ENCODE data around the gene SAMD15.
A peak's percentile ranks its signal among the peaks of the same experiment; 100 is the strongest.
"Not testable (repeated sequence)": the region's sequence is repeated elsewhere in the genome, so short reads cannot be mapped to it uniquely, and the experiment has no call there.

SAMD15 gene

DNA sequence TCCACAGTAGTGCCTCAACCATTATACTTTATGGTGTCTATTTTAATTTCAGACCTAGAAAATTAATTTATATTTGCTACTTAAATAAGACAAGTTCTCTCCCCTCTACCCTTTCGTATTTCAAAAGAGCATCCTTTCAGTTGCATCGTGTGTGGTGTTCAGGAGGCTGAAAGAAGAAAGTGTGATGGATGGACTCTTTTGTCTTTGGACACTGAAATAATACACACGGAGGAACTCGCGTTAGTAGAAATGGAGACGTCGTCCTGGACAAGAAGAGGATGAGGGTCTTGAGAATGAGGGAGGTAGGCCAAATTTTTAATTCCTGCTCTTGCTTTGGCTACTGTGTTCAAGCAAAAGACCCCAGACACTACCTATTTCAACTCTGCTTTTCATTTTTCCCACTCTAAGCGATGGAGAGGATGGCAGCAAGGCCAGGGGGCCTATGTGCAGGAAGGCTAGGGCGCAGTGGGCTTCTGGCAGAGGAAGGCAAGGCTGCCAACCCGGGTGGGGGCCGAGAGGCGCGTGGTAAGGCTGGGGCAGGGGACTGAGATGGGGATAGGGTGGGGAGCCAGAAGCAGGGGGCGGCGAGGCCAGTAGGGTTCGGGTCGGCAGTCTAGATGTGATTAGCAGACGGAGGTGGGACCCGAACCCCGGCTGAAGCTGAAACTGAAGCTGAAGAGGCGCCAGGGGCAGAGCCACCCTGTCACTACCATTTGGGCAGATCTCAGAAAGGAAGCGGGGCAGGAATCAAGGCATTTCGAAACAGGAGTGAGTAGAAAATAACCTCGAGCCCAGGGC is 1.0 kb upstream of the SAMD15 start:
- DNase-seq (ENCODE audit: low spot score) = peak; percentile 57

DNA sequence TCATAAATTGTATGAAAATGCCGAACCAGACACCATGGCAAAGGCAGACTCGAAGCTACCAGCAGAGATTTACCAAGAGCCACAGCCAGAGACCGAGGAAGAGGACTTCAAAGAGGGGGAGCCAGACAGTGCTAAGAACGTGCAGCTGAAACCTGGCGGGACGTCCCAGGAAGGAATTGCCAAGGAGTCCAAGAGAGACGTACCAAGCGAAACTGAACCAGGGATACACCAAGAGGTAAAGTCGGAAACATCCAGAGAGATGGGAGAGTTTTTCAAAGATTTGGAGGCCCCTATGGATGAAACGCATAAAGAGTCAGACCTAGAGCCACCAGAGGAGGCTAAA is 294 bp downstream of the SAMD15 start:
- DNase-seq (ENCODE audit: low spot score) = no peak

DNA sequence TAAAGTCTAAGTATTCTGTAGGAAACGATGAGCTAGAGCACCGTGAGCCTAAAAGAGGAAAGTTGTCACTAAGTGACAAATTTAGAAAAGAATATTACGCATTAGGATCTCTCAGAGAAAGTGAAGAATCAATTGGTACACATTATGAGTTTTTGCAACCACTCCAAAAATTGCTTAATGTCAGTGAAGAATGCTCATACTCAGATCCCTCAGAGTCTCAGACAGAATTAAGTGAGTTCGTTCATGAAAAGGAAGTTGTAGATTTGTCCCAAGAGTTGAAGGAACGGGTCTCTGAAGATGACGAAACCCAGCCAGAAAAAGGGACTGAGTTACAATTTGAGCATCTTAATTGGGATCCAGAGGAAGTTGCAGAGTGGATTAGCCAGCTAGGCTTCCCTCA is 1.5 kb downstream of the SAMD15 start:
- no peak for DNase-seq (ENCODE audit: low spot score)

- DNase-seq (ENCODE audit: low spot score) = no peak
Measured at GRCh38 chr14:77390188-77390587, 13.0 kb downstream of the SAMD15 start.

GRCh38 chr14:77400216-77400615 is 23.0 kb downstream of the SAMD15 start:
- no peak for DNase-seq (ENCODE audit: low spot score)

DNA sequence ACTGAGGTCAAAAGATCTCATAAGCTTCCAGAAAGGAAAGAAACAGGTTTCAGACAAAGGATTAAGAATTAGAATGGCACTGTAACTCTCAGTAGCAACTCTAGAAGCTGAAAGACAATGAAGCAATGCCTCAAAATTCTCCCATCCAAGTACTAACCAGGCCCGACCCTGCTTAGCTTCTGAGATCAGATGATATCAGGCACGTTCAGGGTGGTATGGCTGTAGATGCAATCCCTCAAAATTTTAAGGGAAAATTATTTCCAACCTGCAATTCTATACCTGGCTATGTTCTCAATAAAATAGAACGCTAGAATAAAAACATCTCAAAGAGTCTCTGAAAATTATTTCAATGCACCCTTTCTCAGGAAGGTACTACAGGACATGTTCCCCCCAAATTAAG is 26.6 kb downstream of the SAMD15 start:
- DNase-seq (ENCODE audit: low spot score) = no peak

- no peak for DNase-seq (ENCODE audit: low spot score)
Measured at GRCh38 chr14:77406086-77406485, 28.9 kb downstream of the SAMD15 start.

DNA sequence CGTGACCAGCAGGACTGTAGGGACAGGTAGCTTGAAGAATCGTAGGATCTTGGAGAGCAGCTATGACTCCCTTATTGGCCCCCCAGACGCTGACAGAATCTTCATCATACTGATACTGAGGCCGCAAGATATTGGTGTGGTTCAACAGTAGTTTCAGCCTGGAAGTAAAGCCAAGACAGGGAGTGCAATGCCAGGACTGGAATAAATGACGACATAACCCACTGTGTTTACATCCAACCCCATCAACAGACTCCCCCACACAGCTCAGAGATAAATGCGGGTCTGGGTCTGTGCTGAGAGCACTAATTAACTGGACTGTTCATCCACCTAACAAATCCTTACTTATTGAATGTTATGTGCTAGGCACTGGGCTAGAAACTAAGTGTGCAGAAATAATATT is 29.5 kb downstream of the SAMD15 start:
- DNase-seq (ENCODE audit: low spot score) = no peak

GRCh38 chr14:77407158-77407557 is 30.0 kb downstream of the SAMD15 start:
- DNase-seq (ENCODE audit: low spot score) = no peak

- peak; percentile 47 for DNase-seq (ENCODE audit: low spot score)
Measured at GRCh38 chr14:77409131-77409533, 32.0 kb downstream of the SAMD15 start.

- not testable (repeated sequence) for DNase-seq (ENCODE audit: low spot score)
Measured at GRCh38 chr14:77415403-77416030, 38.3 kb downstream of the SAMD15 start.

DNA sequence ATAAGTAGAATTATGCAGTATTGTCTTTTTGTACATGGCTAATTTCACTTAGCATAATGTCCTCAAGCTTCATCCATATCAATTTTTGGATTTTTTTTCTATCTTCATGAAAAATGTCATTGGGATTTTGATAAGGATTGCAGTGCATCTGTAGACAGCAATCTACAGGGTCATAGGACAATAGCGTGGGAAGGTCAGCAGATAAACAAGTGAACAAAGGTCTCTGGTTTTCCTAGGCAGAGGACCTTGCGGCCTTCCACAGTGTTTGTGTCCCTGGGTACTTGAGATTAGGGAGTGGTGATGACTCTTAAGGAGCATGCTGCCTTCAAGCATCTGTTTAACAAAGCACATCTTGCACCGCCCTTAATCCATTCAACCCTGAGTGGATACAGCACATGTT is 38.9 kb downstream of the SAMD15 start:
- not testable (repeated sequence) for DNase-seq (ENCODE audit: low spot score)

- no peak for DNase-seq (ENCODE audit: low spot score)
Measured at GRCh38 chr14:77416836-77417235, 39.7 kb downstream of the SAMD15 start.

DNA sequence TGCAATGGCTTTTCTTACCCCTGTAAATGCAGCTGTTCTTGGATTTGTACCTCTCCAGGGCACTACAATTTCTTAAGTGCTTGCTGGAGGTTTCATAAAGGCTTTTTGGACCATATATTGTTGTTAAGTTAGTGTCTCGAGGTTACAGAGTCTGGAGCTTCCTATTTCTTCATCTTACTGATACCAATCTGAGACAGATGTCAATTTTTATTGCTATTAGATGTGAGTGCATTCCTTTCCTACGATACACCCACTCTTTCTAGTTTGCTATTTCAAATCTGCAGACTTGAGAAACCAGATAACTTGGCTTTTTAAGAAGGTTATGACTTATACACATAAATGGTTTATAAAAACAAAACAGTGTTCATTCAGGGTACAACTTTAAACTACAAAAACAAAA is 44.0 kb downstream of the SAMD15 start:
- no peak for DNase-seq (ENCODE audit: low spot score)

DNA sequence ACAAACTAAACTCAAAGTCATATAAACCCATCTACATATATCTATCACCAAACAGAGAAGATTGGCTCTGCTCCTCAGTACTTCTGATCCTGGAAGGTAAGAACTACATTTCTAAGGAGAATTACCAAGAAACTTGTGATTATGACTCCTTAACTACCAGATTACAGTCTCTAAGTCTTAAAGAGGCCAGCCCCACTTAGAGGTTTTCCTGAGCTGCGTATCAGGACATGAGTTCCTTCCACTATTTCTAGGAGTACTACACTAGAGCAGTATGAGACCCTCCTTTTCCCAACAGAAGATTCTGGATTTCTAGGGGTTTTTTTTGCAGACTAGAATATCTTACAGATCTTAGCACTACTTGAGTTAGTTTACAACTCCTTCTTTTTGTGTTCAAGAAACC is 46.2 kb downstream of the SAMD15 start, which contains the start of gene NOXRED1:
Gene NOXRED1 (minus strand): TSS at position 101 of the 400 bp plus-strand sequence. CDS start 634 bp downstream, outside the sequence.
- no peak for DNase-seq (ENCODE audit: low spot score)

GRCh38 chr14:77424862-77425261 is 47.7 kb downstream of the SAMD15 start:
- DNase-seq (ENCODE audit: low spot score) = no peak

- DNase-seq (ENCODE audit: low spot score) = no peak
Measured at GRCh38 chr14:77426396-77426795, 49.2 kb downstream of the SAMD15 start.

DNA sequence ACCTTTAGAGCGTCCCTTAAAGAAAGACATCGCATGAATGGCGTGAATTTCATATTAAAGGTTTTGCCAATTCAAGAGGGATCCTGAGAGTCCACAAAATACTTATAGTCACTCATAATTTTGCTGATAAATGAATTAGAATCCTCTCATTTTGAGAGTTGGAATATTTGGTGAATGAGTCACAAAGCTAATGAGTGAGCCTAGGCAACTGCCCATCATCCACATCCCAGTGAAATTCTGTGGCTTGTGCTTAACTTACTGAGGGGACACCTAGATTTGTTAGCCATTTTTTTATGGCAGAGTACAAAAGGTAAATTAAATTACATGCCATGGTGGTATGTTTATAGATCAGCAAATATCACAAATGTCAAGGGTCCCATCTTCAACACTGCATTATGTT is 58.9 kb downstream of the SAMD15 start:
- DNase-seq (ENCODE audit: low spot score) = no peak

DNA sequence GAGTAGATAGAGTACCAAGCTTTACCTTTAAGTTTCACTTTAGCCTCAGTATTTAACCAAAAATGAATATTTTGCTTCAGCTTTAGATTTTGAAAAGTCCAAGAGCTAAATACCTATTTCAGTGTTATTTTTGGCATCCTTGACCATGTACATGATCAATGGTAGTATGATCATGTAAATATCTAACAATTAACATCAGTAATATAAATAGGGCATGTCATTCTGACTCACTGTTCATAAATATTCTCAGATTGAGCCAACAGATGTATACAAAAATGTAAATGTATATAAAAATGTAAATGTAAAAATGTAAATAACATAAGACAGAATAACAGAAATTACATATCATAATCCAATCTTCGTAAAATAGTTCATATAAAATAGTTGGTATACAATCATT is 61.4 kb downstream of the SAMD15 start:
- DNase-seq (ENCODE audit: low spot score) = no peak

GRCh38 chr14:77439861-77440260 is 62.7 kb downstream of the SAMD15 start:
- no peak for DNase-seq (ENCODE audit: low spot score)
